GM18526 (cell line): Measurements from ENCODE around the gene SDHC.
A peak's percentile ranks its signal among the peaks of the same experiment; 100 is the strongest.

Source experiments
- POLR2A ChIP-seq: IDR thresholded peaks from 3 replicates; pipeline ENCODE4 v1.6.1; 2011; ENCODE audit not compliant: insufficient read length; ENCODE audit errors: extremely low read depth

The SDHC gene

DNA sequence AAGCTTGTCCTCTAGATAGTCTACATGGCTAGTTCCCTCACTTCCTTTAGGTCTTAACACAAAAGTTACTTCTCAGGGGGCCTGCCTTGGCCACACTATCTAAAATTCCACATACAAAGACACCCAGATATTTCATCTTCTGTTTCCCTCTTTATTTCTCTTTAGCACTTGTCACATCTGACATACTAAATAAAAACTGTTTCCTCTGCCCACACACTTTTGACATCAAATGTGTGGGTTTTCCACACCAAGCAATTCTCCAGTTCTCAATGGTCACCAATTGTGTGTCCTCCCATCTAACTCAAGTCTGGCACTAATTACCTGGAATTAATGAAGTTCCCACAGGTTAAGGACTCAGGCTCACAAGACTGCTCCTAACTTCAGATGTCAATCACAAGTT lies 79.0 kb downstream of the SDHC start:
- no peak for TF ChIP-seq POLR2A

DNA sequence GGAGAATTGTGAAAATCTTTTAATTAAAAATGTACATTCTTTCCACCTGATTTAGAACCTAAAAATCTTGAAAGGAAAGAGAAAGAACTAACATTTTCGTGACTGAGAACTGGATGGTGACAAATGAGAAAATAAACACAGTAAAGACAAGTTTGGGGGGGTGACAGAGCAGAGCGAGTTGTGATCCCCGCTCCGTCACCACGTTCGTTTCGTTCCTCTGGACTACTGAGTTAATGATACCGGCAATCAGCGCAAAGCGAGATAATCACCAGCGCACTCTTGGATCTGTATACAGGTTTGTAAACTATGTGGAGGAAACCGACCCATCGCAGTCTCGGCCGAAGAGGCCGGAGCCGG lies 84.7 kb downstream of the SDHC start:
- no peak for TF ChIP-seq POLR2A

DNA sequence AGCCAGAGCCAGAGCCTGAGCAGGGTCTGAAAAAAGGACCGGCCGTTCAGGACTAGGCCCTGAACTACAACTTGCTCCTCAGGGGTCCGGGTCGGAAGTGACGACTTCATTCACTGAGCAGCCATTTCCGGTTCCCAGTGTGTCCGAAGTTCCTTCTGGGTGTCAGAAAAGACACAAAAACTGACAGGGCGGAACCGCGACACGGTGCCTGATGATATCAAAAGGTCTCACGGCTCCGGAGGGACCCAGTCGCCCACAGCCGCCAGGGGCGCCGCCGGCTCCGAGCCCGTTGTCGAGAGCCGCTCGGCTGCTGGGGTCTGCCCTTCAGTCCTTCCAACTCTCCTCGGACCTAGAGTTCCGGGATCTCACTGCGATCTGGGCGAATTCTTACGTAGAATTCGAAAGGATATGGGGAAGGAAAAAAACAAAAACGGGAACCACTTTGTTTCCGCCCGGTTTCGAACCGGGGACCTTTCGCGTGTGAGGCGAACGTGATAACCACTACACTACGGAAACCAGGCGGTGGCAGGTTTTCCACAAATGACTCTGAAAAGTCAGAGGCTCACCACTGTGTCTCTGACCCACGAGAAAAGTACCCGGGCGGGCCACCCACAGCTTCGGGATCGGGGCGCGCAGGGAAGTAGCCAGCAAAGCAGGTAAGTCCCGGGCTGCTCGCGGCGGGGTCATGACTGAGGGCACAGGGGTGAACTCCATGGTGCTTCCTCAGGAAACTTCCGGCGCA lies 85.2 kb downstream of the SDHC start:
- peak; percentile 81 for TF ChIP-seq POLR2A

DNA sequence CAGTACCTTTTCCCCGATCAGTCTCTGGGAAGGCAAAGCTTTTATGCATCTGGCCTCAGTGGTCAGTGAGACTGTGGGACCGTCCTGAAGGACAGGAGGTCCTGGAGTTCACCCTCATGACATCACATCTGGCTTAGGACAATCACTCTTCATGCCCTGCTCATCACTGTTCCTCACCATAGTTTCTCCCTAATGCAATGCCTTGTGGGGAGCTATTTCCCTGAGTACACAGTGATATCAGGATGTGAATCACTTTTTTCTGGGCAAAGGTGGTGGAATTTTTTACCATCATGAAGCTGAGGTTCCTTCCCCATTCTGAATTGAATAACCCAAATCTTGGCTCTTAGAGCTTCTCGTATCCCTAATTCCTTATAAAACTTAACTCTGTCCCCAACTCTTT lies 88.3 kb downstream of the SDHC start:
- TF ChIP-seq POLR2A = no peak

DNA sequence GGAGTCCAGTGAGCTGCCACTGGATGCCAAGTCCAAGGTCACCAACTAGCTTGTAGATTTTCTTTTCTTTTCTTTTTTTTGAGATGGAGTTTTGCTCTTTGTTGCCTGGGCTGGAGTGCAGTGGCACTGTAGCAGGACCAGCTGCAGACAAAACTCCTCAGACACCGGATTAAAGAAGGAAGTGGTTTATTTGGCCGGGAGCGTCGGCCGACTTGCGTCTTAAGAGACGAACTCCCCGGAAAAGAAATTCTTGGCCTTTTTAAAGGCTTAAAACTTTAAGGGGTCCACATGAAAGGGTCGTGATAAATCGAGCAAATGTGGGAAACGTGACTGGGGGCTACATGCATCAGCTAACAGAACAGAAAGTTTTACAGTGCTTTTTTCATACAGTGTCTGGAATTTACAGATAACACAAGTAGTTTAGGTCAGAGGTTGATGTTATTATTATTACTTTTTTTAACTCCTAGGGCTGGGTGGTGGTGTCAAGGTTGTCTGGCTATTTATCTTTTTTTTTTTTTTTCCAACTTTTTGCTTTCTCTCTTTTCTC lies 89.9 kb downstream of the SDHC start:
- TF ChIP-seq POLR2A = no peak

DNA sequence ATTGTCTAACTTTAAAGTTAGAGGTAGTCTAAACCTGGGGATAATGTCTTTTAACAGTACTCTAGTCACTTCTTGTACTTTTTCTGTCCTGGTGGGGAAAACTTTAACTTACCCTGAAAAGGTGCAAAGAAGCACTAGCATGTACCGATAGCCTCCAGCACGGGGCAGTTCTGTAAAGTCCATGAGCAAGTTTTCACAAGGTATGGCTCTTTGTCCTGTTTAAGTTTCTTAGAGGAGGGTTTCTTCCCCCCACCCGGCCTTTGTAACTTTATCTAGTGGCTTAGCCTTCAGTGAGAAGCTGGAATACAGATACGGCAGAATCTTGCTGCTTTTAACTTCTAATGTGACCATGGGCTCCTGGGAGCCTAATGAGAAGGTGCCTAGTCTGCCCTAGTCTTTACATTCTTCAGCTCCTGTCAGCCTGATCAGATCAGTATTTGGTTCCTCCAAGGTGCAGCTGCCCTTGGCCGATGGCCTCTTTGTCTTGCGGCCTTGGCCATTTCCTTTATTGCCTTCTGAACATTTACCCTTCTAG lies 93.3 kb downstream of the SDHC start:
- TF ChIP-seq POLR2A = no peak

DNA sequence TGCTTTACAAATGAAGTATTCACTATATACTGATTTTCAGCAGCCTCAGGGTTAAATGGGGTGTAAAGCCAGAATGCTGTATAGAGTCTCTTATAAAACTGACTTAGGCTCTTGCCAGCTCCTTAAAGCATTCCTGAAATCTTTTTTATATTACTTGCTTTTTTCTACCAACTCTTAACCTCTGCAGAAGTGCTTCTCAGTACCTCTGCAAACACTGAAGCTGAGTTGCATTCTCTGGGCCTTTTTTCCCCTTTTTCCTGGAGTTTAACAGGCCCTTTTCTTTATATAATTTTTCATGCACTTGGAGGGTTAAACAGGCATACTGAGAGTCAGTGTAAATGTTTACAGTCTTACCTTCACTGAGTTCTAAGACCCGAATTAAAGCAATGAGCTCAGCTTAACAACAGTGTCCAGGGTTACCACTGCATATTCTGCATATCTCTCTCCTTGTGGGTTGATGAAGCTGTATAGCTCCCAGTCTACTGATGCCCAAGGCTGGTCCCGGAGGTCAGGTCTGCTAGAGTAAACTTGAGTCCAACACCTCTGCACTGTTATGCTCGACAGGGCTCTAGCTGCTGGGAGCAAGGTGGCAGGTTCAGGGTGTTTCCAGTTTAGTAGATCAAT lies 94.4 kb downstream of the SDHC start:
- TF ChIP-seq POLR2A = no peak
